ENCODE measurements around the gene HS3ST4.

GRCh38 chr16:26137956-26138355 lies 446.2 kb downstream of the HS3ST4 start:
- no peak for TF ChIP-seq POLR2A (IDR thresholded peaks at IDR 0.05)
- TF ChIP-seq, protein P1, sequence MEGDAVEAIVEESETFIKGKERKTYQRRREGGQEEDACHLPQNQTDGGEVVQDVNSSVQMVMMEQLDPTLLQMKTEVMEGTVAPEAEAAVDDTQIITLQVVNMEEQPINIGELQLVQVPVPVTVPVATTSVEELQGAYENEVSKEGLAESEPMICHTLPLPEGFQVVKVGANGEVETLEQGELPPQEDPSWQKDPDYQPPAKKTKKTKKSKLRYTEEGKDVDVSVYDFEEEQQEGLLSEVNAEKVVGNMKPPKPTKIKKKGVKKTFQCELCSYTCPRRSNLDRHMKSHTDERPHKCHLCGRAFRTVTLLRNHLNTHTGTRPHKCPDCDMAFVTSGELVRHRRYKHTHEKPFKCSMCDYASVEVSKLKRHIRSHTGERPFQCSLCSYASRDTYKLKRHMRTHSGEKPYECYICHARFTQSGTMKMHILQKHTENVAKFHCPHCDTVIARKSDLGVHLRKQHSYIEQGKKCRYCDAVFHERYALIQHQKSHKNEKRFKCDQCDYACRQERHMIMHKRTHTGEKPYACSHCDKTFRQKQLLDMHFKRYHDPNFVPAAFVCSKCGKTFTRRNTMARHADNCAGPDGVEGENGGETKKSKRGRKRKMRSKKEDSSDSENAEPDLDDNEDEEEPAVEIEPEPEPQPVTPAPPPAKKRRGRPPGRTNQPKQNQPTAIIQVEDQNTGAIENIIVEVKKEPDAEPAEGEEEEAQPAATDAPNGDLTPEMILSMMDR (IDR thresholded peaks at IDR 0.05) = no peak

Measured in esophagus squamous epithelium (tissue), 4 donors.